Melanocyte of skin (primary cell): ENCODE measurements around the gene ATP5ME. TPM values are rescaled to one million over a fixed set of nuclear protein-coding genes. Genes with fewer than 3 reads are reported as not detected.

Experiments used
- total RNA-seq, 2 donors: library from RNA; depleted of rRNA; stranded (reverse); fragments of >200 nt; gene quantifications; 2 replicates each; pipeline ENCODE4 v1.2.3, GENCODE V29; 2012

The ATP5ME gene, protein sequence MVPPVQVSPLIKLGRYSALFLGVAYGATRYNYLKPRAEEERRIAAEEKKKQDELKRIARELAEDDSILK
- total RNA-seq = 100 to 1,000 TPM; 102 to 135 TPM

DNA sequence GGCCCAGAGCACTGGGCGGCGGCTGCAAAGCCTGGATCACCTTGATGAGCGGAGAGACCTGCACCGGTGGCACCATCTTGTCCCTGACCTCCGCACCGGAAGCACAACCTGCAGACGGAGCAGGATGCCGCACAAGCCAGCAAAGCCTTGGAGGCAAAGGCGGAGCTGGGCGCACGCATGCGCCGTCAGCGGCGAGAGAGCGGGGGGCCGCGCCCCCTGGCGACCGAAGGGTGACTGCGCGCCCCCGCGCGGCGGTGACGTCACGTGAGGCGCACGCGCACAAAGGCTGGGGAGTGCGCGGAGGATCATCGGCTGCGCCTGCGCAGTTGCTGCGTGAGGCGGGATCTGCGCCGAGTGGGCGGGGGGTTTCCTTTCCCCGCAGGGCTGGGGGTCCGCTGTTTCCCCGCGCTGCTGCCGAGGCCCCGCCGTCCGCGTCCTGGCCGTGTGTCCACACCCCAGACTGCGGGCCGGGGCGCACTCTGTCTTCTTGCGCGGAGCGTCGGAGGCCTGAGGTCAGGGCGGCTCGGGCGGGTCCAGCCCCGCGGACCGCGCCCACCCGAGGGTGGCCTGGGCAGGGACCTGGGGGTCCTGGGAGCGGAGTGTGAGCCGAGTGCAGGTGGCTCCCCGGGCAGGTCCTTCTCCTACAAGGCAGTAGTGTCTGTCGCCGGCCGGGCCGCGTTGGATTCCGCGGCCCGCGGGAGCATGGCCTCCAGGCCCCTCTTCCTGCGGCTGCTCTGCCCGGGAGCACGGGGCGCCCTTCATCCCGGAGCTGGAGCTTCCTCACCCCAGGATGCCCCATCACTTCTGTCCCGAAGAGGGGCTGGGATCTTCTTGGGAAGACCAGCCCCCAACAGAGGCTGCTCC is at the start of gene ATP5ME, which contains the start of gene MYL5:
TSS of gene ATP5ME (minus strand) at position 105 of the 864 bp plus-strand sequence. CDS start at position 76, 29 bp downstream.
TSS of gene MYL5 (plus strand) at position 371 of the 864 bp plus-strand sequence. CDS start 3,485 bp downstream, outside the sequence.

DNA sequence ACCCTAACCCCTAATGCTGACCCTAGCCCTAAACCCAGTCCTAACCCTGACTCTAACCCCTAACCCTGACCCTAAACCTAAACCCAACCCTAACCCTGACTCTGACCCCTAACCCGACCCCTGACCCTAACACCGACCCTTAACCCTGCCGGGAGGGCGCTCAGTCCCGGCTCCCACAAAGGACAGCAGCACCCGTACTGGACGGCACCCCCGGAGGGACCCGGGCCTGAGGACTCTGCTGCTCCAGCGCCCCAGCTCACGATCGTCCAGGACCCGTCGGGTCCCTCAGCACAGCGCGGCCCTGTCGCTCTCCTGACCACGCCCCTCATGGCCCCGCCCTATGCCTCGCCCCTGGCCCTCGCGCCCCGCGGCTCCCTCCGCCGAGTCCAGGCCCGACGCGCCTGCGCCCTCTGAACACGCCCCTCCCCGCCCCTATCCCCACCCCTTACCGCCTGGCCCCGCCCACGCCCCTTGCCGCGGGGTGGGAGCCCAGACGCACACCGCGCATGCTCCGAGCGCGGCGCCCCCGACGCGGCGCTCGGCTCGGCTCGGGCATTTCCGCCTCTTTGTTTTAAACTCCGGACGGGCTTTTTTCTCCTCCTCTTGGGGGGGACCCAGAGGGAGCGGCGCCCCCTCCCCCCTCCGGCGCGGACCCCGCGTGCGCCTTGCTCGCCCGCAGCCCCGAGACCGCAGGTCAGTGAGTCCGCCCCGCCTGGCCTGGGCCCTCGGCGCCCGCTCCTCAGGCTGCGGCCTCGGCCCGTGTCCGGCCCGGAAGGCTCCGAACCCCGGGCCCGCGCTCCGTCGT is 31.4 kb upstream of the ATP5ME start, which contains the start of gene PCGF3:
TSS of gene PCGF3 (plus strand) at position 555 of the 805 bp plus-strand sequence. CDS start 27,849 bp downstream, outside the sequence.

DNA sequence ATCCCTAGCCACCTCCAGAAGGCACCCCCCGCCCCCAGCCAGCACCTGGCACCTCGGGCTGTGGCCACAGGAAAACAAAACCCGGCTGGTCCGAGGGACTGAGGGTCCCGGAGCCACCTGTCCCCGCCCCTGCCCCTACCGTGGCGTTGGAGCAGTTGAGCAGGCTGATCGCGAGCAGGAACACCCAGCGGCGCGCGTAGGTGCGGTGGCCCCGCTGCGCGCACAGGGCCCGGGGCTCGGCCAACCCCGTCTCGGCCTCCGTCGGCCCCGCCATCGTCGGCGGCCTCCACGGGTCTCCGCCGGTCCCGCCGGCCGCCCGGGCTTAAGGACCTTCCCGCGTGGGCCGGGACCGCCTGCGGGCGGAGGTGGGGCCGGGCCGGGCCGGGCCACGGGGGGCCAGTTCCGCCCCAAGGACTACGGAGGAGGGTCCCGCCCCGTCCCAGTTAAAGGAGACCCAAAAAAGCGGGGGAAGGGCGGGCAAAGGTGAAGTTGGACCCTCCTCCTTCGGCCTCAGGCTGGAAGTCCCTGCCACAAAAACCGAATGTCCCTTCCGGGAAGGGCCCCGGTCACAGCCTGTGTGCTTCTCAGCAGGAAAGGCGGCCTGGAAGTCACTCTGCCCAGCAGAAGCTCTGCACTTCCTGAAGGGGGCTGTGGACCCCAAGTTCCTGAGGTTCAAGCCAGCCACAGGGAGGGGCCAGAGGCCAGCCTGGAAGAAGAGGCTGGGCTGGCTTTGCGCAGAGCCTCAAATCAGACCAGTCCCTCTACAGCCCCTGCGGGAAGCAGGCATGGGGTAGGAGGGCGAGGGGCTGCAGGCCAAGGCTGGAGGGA is 15.0 kb upstream of the ATP5ME start, which contains the start of gene SLC49A3:
TSS of gene SLC49A3 (minus strand) at position 298 of the 828 bp plus-strand sequence. CDS start at position 274, 24 bp downstream.

DNA sequence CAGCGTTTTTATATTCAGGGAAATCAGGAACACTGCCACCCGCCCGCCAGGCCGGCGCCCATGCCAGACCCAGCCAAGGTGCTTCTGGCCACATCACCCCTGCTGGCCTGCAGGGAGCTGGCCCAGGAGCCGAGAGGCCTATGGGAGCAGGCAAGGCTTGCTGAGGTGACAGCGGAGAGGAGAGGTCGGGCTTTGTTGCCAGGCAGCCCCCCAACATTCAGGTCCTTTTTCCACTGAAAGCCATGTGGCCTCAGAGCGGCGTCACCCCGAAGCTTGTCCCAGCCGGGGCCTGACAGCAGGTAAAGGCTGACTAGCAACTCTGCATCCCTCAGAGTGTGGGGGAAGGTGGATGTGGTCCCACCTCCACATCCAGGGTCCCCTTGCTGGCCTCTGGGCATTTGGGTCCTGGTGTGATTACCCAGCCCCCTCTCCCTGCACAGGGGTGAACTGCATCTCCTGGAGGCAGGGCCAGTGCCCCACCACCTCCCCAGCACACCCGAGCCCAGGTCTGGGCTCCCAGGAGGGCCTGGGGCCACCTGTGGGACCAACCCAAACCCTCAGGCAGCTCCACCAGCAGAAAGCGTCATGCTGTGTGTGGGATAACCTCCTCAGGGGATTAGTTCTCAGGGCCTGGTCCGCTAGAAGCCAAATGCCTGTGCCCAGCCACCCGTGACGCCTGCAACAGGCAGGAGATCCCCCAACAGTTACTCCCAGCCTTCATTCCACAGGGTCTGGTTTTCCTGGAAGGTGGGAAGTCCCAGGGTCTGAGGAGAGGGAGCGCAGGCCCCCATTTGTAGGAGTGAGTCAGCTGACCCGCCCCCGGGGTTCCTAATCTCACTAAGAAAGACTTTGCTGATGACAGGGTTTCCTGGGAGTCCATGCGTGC is 49.1 kb downstream of the ATP5ME start, which contains the start of gene PDE6B:
TSS of gene PDE6B (plus strand) at position 869 of the 886 bp plus-strand sequence. CDS start 54 bp downstream, outside the sequence.

Other genes with a start within 250 kb of the ATP5ME start
- 10 to 100 TPM in 1 of 2 donors, 1 to 10 TPM in 1; 9.7 to 18.2 TPM for gene ZNF721, start 175.1 kb downstream of the ATP5ME start, total RNA-seq
- 10 to 100 TPM; 30.6 to 33.6 TPM for gene PIGG, start 175.1 kb downstream of the ATP5ME start, total RNA-seq
- not detected for gene TMEM271, start 98.0 kb downstream of the ATP5ME start, total RNA-seq
- 1 to 10 TPM in 1 of 2 donors, under 1 TPM in 1; 0.67 to 2.8 TPM for gene PDE6B, start 48.7 kb downstream of the ATP5ME start, total RNA-seq
- 10 to 100 TPM in 1 of 2 donors, 1 to 10 TPM in 1; 5.3 to 24.8 TPM for gene MYL5, start 266 bp upstream of the ATP5ME start, total RNA-seq
- gene SLC49A3, start 14.9 kb upstream of the ATP5ME start, total RNA-seq = 1 to 10 TPM; 4.3 to 5.9 TPM
- 10 to 100 TPM; 30.6 to 33.3 TPM for gene PCGF3, start 31.6 kb upstream of the ATP5ME start, total RNA-seq
- gene CPLX1, start 151.9 kb upstream of the ATP5ME start, total RNA-seq = not detected